ENCODE data around the gene SLC2A5. TPM values are rescaled to one million over a fixed set of nuclear protein-coding genes. Genes with fewer than 3 reads are reported as not detected.

SLC2A5 gene
- total RNA-seq, 1 donor from 2014 or later, result 0.98 TPM

- no peaks in the 10 kb centered on the region for H3K9me3 ChIP-seq
- H3K36me3 ChIP-seq, result peaks cover 28% of the 10 kb centered on the region
- DNase-seq (no peak), ATAC-seq (no peak)
- peaks cover 3% of the 10 kb centered on the region for H3K4me1 ChIP-seq
- H3K27me3 ChIP-seq, result no peaks in the 10 kb centered on the region
- H3K27ac ChIP-seq, result no peak overlapping the region
- no peak overlapping the region for H3K4me3 ChIP-seq
- intact Hi-C loops (cut with DNase I), result loop anchor here (5.0 kb wide), 1 partner anchor 91 kb away; no protein-coding TSS in a partner anchor
- TF ChIP-seq CTCF (IDR thresholded peaks at IDR 0.05), result no peak
Observed at GRCh38 chr1:9106286-9106685, 36.9 kb upstream of the SLC2A5 start.

GRCh38 chr1:9105336-9105867, 36.0 kb upstream of the SLC2A5 start:
- intact Hi-C loops (cut with DNase I), result loop anchor here (5.0 kb wide), 1 partner anchor 92 kb away; no protein-coding TSS in a partner anchor
- Histone ChIP-seq H3K27me3 (no peaks in the 10 kb centered on the region), H3K36me3 (peaks cover 28% of the 10 kb centered on the region), H3K27ac (no peak overlapping the region), H3K9me3 (no peaks in the 10 kb centered on the region), H3K4me3 (no peak overlapping the region), H3K4me1 (no peaks in the 10 kb centered on the region)
- ATAC-seq (peak; percentile 7), DNase-seq (no peak)
- TF ChIP-seq CTCF (IDR thresholded peaks at IDR 0.05), result no peak

- TF ChIP-seq CTCF (IDR thresholded peaks at IDR 0.05), result peak; percentile 48
- ATAC-seq (peak; percentile 69), DNase-seq (no peak)
- no peaks in the 10 kb centered on the region for H3K9me3 ChIP-seq
- H3K36me3 ChIP-seq, result peaks cover 22% of the 10 kb centered on the region
- H3K4me1 ChIP-seq, result no peaks in the 10 kb centered on the region
- intact Hi-C loops (cut with DNase I), result no loop called here
- H3K27ac ChIP-seq, result no peak overlapping the region
- no peak overlapping the region for H3K4me3 ChIP-seq
- H3K27me3 ChIP-seq, result no peaks in the 10 kb centered on the region
Observed at GRCh38 chr1:9101510-9102146, 32.2 kb upstream of the SLC2A5 start.

GRCh38 chr1:9100471-9101043, 31.1 kb upstream of the SLC2A5 start:
- no peak for DNase-seq
- H3K27ac ChIP-seq, result no peak overlapping the region
- H3K4me3 ChIP-seq, result no peak overlapping the region
- intact Hi-C loops (cut with DNase I), result no loop called here
- H3K27me3 ChIP-seq, result no peaks in the 10 kb centered on the region
- ATAC-seq, result no peak
- peaks cover 22% of the 10 kb centered on the region for H3K36me3 ChIP-seq
- TF ChIP-seq CTCF (IDR thresholded peaks at IDR 0.05), result no peak
- H3K9me3 ChIP-seq, result no peaks in the 10 kb centered on the region
- H3K4me1 ChIP-seq, result no peaks in the 10 kb centered on the region

- Histone ChIP-seq H3K4me3 (no peak overlapping the region), H3K4me1 (no peaks in the 10 kb centered on the region), H3K9me3 (no peaks in the 10 kb centered on the region), H3K27me3 (no peaks in the 10 kb centered on the region), H3K36me3 (peaks cover 21% of the 10 kb centered on the region), H3K27ac (no peak overlapping the region)
- no peak for TF ChIP-seq CTCF (IDR thresholded peaks at IDR 0.05)
- DNase-seq, result no peak
- no peak for ATAC-seq
- intact Hi-C loops (cut with DNase I), result no loop called here
Observed at GRCh38 chr1:9099555-9099954, 30.1 kb upstream of the SLC2A5 start.
